ENCODE data around the gene BLTP1.
"Not testable (repeated sequence)": the region's sequence is repeated elsewhere in the genome, so short reads cannot be mapped to it uniquely, and the experiment has no call there.

The BLTP1 gene, protein sequence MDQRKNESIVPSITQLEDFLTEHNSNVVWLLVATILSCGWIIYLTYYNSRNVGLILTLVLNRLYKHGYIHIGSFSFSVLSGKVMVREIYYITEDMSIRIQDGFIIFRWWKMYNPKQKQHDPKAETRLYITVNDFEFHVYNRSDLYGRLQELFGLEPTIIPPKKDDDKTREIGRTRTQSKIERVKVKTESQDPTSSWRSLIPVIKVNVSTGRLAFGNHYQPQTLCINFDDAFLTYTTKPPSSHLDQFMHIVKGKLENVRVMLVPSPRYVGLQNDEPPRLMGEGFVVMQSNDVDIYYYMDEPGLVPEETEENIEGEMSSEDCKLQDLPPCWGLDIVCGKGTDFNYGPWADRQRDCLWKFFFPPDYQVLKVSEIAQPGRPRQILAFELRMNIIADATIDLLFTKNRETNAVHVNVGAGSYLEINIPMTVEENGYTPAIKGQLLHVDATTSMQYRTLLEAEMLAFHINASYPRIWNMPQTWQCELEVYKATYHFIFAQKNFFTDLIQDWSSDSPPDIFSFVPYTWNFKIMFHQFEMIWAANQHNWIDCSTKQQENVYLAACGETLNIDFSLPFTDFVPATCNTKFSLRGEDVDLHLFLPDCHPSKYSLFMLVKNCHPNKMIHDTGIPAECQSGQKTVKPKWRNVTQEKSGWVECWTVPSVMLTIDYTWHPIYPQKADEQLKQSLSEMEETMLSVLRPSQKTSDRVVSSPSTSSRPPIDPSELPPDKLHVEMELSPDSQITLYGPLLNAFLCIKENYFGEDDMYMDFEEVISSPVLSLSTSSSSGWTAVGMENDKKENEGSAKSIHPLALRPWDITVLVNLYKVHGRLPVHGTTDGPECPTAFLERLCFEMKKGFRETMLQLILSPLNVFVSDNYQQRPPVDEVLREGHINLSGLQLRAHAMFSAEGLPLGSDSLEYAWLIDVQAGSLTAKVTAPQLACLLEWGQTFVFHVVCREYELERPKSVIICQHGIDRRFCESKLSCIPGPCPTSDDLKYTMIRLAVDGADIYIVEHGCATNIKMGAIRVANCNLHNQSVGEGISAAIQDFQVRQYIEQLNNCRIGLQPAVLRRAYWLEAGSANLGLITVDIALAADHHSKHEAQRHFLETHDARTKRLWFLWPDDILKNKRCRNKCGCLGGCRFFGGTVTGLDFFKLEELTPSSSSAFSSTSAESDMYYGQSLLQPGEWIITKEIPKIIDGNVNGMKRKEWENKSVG (N-terminal part only)

DNA sequence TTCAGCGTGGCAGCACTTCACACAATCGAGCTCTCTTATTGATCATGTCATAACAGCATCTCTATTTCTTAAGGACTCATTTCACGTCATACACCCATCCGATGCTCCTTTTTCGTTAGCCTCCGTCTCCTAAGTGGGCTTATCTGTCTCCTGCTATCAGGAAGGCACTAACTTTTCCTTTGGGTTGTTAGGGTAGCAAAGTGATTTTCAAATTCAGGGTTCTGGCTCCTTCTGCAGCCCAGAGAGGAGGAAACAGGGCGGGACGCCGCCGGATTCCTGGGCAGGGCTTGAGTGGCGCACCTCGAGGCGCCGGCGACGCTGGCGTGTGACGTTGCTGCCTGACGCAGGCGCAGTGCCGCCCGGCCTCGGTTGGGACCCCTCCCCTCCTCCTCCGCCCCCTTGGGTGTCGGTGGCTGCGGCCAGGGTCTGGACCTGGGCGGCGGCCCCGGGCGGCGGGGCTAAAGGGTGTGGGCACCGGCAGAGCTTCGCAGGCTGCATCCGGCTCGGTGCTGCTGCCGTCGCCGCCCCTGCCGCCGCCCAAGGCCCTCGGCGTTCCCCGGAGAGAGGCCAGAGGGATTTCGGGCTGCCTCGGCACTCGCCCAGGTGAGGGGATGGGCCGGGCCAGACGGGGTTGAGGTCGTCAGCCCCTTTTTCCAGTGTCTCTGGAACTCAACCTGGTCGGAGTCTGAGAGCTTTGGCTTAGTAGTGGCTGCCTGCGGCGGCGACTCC is at the start of gene BLTP1:
Gene BLTP1, plus strand, starts transcription at position 350 of the 729 bp plus-strand sequence. CDS start 18,317 bp downstream, outside the sequence.
- DNase-seq (ENCODE audit: low read depth) = peak; percentile 85

DNA sequence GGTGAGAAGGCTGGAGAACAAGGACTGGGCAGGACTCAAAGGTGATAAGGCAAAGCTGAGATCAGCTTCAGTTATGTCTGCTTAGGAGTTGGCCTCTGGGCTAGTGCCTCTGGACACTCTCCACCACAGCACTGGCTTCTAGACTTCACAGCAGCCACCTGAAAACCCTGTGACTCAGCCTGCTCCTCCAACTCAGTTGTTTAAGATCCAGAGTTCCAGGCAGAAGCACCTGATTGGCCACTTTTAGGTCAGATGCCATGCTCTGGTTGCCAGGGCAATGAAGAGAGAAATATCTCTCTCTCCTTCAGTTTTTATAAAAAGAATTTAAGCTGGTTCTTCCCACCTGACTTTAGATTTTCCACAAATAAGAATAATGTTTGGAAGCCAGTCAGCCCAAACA is 47.9 kb upstream of the BLTP1 start:
- no peak for DNase-seq (ENCODE audit: low read depth)

DNA sequence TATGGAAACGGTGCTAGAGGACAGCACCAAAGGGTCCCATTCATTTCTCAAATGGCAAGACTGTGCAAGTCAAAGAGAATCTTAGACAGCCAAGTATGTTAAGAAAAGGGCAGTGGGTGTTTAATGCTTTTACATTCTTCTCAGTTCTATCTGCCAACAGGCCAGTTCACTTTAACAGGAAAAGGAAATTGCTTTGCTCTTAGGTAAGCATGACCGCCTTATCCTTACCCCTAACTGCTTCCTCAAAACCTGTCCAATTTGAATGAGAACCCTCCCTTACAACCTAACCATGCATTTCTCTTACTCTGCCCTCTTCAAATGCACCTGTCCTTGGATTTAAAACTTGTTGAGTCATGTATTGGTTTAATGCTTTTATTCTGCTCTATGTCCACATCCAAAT is 44.5 kb upstream of the BLTP1 start:
- DNase-seq (ENCODE audit: low read depth) = no peak

DNA sequence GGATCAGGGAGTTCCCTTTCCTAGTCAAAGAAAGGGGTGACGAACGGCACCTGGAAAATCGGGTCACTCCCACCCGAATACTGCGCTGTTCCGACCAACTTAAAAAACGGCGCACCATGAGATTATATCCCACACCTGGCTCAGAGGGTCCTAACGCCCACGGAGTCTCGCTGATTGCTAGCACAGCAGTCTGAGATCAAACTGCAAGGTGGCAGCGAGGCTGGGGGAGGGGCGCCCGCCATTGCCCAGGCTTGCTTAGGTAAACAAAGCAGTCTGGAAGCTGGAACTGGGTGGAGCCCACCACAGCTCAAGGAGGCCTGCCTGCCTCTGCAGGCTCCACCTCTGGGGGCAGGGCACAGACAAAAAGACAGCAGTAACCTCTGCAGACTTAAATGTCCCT is 41.8 kb upstream of the BLTP1 start:
- DNase-seq (ENCODE audit: low read depth) = not testable (repeated sequence)

DNA sequence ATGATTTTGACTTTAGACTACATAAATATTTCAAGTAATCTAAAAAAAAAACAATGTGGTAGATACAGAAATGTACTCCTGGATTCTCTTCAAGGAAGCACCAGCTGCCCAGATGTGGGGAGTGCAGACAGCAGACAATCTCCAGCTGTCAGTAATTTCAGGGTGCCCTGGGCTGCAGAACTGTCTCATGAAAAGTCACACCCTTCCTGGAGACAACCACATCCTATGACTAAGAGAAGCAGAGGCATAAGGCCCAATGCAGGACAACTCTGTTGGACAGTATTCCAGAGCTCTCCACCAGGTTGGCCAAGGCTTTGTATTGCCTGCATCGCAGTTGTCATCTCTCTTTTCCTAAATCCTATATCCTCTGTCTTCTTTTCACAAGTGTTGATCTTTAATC is 34.4 kb upstream of the BLTP1 start:
- DNase-seq (ENCODE audit: low read depth) = no peak

DNA sequence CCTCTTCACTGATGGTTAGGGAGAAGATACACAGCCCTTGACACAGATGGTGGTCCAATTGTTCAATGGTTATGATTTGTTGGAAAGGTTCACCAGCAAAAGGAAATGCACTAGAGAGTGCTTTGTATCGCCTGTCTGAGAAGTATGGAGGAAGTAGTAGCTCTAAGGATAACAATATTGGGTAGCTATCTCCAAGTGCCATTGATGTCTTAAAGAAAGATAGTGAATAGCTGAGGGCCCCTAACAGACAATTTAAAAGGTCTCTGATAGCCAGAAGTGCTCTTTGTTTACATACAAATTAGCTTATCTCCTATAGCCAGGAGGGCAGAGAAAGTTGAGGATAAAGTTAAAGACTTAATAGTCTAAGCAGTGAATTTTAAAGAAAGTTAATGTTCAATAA is 33.9 kb upstream of the BLTP1 start:
- no peak for DNase-seq (ENCODE audit: low read depth)

DNA sequence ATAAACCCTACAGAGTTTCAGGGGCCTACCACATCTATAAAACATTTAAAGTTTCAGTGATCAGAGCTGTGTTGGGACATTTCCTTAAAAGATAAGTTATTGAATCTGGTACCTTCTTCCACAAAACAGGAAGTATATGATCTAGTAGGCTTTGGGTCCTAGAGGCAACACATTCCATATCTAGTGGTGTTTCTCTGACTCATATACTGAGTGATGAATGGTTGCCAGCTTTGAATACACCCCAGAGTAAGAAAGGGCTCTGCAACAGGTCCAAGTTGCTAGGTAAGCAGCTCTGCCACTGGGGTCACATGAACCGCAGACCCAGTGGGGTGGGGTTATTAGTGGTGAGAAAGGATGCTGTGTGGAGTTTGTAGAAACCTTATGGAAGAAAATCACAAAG is 32.4 kb upstream of the BLTP1 start:
- DNase-seq (ENCODE audit: low read depth) = no peak

DNA sequence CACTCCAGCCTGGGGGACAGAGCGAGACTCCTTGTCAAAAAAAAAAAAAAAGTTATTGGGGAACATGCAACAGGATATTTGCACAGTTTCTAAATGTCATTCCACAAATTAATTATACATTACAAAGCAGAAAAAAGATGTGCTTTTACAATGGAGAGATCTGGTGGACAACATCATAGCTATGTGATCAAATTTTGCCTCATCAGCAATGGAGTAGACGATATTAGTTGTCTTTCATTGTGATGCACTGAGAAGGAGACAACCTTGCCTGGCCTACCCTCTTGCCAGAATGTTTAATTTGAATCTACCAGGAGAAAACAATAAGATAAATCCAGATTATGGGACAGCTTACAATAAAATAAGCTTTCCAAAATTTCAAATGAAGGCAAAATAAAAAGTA is 30.5 kb upstream of the BLTP1 start:
- DNase-seq (ENCODE audit: low read depth) = no peak

DNA sequence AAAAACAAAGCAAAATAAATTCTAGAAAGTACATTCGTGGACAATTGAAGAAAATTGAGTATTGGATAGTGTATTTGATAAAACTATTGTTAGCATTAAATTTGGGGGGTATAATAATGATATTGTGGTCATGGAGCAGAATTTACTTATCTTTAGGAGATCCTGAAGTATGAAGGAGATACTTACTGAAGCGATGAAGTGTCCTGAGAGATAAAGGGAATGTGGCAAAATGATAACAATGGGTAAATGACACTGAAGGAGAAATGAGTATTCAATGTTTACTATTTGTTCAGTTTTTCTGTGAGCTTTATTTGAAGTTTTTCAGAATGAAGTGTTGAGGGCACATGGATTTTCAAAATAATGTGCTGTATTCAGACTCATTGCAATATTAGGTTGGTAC is 30.0 kb upstream of the BLTP1 start:
- no peak for DNase-seq (ENCODE audit: low read depth)

DNA sequence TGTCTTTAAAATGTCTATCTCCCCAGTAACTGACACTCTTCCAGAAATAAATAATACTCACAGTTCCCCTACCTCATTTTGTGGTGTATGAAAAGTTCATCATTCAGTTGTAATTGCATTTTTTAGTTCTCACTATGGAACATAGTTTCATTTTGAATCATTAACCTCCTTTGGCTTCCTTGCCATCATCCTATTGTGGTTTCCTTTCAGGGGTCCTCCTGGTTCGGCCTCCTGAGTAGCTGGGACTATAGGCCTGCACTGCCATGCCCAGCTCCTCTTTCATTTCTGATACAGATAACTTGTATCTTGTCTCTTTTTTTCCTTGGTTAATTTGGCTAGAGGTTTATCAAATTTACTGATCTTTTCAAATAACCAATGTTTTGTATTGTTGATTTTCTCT is 23.1 kb upstream of the BLTP1 start:
- no peak for DNase-seq (ENCODE audit: low read depth)

DNA sequence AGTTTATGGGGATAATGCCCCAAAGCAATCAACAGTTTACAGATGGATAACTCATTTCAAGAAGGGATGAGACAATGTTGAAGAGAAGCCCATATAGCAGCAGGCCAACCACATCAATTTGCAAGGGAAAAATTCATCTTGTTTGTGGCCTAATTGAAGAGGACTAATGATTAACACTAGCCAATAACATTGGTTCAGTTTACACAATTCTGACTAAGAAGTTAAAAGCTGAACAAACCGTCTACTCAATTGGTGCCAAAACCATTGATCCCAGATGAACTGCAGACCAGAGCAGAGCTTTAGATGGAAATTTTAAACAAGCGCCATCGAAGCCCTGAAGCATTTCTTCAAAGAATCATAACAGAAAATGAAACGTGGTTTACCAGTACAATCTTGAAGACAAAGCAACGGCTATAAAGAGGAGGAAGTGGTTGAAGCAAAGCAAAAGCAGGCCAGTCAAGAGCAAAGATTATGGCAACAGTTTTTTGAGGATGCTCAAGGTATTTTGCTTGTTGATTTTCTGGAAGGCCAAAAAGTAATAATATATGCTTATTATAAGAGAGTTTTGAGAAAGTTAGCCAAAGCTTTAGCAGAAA is 20.5 kb upstream of the BLTP1 start:
- no peak for DNase-seq (ENCODE audit: low read depth)

DNA sequence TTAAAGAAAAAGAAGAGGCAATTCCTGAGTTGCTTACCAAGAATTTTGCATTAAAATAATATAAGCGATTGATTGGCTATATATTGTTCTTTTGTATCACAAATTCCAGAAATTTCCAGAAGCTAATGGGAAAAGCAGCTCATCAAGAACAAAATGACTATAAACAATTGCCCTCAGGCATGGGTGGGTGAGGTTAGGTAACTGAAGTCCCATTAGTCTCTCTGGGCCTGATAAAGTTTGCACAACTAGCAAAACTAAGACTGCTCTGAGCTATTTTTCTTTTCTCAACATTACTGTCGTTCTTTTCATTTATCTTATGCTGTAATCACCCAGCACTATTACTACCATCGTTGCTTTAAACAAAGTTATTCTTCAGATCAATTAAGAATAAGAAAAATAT is 19.2 kb upstream of the BLTP1 start:
- DNase-seq (ENCODE audit: low read depth) = no peak

DNA sequence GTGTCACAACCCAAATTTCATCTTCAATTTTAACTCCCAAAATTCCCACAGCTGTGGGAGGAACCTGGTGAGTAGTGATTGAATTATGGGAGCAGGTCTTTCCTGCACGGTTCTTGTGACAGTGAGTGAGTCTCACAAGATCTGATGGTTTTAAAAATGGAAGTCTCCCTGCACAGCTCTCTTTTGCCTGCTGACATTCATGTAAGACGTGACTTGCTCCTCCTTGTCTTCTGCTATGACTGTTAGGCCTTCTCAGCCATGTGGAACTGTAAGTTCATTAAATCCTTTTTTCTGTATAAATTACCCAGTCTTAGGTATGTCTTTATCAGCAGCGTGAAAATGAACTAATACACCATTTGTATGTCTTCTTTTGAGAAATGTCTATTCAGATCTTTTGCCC is 13.0 kb upstream of the BLTP1 start:
- DNase-seq (ENCODE audit: low read depth) = no peak

DNA sequence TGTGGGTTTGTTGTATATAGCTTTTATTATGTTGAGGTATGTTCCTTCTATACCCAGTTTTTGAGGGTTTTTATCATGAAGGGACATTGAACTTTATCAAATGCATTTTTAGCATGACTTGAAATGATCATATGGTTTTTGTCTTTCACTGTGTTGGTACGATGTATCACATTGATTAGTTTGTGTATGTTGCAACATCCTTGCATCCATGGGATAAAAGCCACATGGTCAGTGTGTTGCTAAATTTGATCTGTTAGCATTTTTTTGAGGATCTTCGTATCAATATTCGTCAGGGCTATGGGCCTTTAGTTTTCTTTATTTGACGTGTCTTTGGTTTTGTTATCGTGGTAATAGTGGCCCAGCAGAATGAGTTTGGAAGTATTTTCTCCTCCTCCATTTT is 11.3 kb upstream of the BLTP1 start:
- DNase-seq (ENCODE audit: low read depth) = no peak

DNA sequence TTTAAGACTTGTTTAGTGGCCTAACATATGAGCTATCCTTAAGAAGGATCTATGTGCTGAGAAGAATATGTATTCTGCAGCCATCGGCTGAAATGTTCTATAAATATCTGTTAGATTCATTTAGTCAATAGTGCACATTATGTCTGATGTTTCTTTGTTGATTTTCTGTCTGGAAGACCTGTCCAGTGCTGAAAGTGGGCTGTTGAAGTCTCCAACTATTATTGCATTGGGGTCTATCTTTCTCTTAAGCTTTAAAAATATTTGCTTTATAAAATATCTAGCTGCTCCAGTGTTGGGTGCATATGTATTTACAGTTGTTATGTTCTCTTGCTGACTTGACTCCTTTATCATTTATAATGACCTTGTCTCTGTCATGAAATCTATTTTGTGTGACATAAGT is 9.4 kb upstream of the BLTP1 start:
- no peak for DNase-seq (ENCODE audit: low read depth)

DNA sequence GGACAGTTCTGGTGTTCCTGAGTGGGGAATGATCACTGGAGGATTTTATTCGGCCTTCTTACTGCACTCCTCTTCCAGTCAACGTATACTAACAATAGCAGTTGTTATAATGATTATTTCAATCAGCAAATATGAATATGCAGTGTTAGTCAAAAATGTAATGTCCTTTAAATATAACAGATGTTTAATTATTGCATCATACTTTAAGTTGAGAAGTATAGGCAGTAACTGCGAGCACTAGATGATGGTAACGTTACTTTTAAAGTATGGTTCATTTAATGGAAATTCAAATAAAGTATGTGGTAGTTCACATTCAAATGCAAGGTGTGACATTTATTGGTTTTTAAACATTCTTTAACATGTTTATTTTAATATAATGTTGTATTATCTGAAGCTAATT is 5.5 kb upstream of the BLTP1 start:
- no peak for DNase-seq (ENCODE audit: low read depth)

DNA sequence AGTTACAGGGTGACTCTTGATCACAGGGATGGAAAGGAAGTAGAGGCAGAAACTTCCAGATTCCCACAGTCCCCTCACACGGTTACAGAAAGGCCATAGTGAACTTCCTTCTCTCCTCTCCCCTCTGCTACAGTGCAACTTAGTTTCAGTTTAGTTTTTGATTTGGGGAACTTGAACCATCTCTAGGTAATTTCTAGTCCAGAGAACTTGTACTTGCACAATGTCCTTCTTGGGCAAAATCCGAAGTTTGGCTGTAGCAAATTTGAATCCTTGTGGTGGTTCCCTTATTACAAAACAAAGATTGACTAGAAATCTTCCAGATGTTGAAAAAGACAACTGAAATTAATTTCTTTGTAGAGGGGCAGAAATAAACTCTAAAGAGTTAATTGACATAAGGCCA is 1.2 kb upstream of the BLTP1 start:
- no peak for DNase-seq (ENCODE audit: low read depth)

DNA sequence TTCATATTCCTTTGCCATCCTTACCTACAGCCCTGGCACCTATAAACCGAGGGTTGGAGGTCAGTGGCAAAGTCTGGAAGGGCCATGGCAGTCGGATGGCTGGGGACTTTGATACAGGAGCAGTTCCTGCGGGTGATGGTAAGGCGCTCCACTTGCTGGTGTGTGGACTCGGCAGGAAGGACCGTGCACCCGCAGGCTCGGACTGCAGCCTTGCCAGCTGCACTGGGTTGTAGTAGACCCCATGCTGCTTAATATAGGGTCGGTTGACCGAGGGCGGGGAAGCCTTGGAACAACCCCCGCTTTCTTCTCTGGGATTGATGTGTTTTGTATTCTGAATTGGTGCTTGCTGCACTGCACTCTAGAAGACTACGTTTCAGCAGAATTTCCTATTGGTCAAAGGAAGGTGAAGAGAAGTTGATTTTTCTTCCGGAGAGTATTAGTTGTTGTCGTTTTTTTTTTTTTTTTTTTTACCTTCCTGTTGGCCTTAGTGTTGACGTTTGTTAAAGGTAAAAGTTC is 638 bp downstream of the BLTP1 start:
- DNase-seq (ENCODE audit: low read depth) = peak; percentile 4

DNA sequence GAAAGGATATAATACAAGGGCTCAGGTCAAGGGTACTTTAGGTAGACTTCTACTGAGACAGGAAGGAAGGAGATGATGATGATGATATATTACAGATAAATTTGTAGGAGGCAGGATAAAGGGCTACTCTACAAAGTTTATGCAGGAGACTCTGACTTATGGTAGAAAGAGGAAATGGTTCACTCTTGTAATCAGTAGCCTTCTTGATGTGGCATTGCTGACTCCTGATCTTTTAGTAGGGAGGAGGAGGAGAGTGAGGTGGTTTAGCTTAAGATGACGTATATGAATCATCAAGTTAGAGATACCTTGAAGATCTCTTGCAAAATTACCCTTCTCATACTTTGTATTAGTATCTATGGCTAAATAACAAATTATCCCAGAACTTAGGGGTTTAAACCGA is 4.7 kb downstream of the BLTP1 start:
- DNase-seq (ENCODE audit: low read depth) = no peak

DNA sequence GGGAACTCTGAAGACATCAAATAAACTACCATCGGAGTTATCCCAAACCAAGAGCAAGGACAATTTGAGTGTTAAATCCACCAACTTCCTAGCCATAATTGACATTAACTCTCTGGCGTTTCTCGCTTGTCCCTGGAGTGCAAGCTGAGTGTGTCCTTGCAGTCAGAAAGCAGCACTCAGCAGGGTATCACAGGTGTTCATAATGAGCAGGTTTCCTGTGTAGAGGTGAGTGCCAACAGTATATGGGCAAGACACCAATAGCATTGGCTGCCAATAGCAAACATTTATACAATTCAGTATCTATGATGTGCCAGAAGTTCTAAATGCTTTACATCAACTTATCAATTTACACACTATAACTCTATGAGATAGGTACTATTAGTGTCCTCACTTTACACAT is 11.2 kb downstream of the BLTP1 start:
- no peak for DNase-seq (ENCODE audit: low read depth)

DNA sequence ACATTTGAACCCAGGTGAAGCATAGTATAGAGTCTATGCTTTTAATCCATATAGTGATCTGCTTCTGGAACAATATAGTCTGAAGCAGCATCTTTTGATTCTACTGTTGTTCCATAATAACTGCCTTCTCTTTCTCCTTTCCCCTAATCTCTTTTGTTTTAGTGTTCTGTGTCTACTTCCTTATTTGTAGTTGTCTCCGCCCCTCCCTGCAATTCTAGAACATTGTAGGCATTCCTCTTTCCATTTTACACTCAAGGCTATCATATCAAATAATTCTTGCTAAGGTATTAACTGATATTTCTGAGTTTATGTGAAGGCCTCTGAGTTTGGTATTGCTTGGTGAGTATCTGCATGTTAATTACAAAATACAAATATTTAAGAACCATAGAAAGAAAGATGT is 11.6 kb downstream of the BLTP1 start:
- DNase-seq (ENCODE audit: low read depth) = no peak

All from activated T-cell treated with anti-CD3 and anti-CD28 coated beads for 24 hours (primary cell).